Retinal pigment epithelial cell (primary cell): ENCODE data around the gene PLA2R1.

ENCODE experiments used
- DNase-seq: peaks from one replicate; pipeline ENCODE4 v3.0.0-alpha.2; 2010; ENCODE audit warnings: low read depth
- H3K4me3 ChIP-seq: 2 replicates; pipeline ENCODE4 v1.5.1; 2011; ENCODE audit warnings: mild to moderate bottlenecking, low read length, control low read depth, moderate library complexity
- TF ChIP-seq, protein P1 (sequence below): conservative IDR thresholded peaks from 2 replicates; pipeline ENCODE4 v1.5.1; 2011; ENCODE audit warnings: low read depth, low read length, control low read depth, inconsistent platforms

The PLA2R1 gene

DNA sequence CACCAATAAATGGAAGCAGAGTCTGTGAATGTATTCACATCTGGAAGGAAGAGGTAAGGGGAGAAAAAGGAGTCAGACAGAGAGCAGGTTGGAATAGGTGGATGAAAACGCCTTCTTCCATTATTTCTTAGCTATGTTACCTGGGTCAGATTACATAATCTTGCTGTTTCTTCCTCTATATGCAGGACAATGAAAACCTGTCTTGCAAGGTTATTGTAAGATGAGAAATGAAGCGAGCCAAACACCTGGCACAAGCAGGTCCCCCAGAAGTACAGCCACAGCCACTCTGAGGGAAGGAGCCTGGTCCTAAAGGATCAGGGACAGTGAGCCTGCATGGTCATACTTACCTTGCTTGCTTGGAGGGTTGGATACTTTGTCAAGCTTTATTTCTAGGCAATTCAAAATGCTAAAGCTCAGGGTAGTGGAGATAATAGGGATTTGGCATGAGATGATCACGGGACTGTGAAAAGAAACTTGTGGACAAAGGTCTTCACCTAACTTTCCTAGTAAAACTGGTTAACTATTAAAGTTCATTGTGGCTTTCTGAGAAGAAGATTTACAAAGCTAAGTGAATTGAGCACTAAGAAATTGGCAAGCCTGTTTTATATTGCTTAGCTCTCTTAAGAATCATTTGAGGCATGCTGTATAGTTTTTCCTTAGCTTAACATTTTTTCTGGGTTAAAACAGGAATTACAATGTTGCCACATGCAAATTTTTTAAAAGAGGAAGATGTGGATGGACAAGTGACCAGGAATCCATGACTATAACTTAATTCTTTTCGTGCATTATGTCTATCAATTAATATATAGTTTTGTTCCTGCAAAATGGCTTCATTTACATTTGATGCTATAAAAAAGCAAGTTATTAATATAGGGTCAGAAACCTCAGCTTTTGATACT is 15.7 kb upstream of the PLA2R1 start:
- H3K4me3 ChIP-seq = no peak overlapping the region
- DNase-seq = no peak

DNA sequence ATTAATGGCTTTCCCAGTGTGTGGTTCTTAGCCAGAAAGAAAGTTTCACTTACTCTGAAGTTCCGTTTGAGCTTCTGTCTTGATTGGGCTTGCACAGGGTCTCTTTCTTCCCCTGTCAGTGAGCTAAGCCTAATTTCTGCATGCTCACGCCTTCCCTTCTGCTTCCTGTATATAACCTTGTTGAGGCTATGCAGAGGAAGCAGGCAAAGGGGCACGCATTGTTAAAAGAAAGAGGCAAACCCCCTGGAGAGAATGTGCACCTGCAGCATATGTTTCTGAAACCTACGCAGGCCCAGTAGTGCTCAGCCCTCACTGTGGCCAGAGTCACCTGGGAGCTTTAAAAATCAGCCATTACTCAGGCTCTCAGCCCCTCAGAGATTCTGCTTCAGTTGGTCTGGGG is 14.5 kb upstream of the PLA2R1 start:
- H3K4me3 ChIP-seq = no peak overlapping the region
- TF ChIP-seq, protein P1, sequence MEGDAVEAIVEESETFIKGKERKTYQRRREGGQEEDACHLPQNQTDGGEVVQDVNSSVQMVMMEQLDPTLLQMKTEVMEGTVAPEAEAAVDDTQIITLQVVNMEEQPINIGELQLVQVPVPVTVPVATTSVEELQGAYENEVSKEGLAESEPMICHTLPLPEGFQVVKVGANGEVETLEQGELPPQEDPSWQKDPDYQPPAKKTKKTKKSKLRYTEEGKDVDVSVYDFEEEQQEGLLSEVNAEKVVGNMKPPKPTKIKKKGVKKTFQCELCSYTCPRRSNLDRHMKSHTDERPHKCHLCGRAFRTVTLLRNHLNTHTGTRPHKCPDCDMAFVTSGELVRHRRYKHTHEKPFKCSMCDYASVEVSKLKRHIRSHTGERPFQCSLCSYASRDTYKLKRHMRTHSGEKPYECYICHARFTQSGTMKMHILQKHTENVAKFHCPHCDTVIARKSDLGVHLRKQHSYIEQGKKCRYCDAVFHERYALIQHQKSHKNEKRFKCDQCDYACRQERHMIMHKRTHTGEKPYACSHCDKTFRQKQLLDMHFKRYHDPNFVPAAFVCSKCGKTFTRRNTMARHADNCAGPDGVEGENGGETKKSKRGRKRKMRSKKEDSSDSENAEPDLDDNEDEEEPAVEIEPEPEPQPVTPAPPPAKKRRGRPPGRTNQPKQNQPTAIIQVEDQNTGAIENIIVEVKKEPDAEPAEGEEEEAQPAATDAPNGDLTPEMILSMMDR = no peak
- DNase-seq = no peak

More for the DNA sequence above, 15.7 kb upstream of the PLA2R1 start:
- TF ChIP-seq, protein P1 = no peak

DNA sequence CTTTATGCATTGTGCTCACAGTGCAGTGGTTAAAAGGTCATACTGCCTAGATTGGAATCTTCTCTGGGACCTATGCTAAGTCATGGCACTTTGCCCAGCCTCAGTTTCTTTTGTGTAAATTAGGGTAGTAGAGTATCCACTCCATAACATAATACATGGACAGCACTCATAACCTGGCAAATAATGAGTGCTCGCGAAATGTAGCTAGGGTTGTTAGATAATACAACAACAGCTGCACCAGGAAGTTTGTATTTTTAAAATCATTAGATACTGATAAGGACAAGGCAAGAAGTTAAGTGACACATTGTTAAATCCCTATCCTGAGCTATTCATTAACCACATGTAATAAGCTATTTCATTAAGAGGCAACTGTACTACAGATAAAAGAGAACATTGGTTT is 13.8 kb upstream of the PLA2R1 start:
- no peak for DNase-seq
- TF ChIP-seq, protein P1 = no peak

DNA sequence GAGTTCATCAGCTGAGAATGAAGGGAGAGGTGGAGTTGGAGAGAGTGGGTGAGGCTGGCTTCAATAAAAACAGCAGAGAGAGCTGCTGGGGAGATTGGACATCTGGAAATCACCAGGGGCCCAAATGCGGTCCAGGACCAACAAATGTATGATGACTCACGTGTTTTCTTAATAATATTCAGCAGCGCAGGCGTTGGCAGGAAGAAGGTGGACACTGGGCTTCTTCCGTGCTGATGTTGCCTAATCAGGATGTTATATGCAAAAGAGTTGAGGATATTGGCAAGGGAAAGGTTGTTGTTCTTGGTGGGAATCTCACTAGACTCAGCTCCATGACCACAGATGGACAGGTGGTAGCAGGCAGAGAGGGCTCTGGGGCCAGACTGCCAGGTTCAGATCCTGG is 12.8 kb upstream of the PLA2R1 start:
- TF ChIP-seq, protein P1 = no peak
- no peak overlapping the region for H3K4me3 ChIP-seq
- DNase-seq = no peak

More for the DNA sequence above, 13.8 kb upstream of the PLA2R1 start:
- H3K4me3 ChIP-seq = no peak overlapping the region

DNA sequence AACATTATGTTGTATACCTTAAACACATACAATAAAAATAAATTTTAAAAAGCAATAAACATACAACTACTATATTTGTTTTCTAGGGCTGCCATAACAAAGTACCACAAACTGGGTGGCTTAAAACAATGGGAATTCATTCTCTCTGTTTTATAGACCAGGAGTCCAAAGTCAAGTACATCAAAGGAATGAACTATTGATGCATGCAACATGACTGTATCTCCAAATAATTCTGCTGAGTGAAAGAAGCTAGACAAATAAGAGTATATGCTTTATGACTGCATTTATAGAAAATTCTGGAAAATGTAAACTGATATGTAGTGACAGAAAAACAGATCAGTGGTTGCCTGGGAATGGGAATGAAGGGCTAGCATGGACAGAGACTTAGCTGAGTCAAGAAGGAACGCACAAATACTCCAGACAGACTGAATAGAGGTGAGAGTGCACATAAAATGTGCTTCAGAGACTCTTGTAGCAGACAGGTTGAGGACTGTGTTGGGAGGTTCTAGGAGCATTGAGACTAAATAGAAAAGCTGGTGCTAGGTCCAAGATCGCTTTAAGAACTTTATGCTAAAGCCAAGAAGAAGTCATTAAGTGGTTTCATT is 11.0 kb upstream of the PLA2R1 start:
- TF ChIP-seq, protein P1 = no peak
- no peak for DNase-seq
- no peak overlapping the region for H3K4me3 ChIP-seq

DNA sequence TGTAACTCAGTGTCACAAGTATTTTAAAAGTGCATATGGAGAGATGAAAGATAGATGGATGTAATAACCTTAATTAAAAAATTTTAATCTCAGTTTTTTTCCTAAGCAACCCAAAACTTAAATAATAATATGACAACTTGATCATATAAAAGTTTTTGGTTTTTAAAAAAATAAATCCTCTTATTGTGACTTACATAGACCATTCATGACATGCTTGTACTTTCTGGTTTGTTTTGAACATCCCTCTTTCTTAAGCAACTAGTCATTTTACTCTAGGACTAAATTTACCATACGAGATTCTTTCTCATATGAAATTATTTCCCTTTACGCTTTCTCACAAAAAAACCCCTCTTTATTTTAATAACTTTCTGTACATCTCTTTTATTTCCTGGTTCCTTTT is 6.5 kb upstream of the PLA2R1 start:
- TF ChIP-seq, protein P1 = no peak
- DNase-seq = no peak
- H3K4me3 ChIP-seq = no peak overlapping the region
